Psoas muscle (tissue), 8 donors: ENCODE measurements around the gene PRKCSH. TPM values are rescaled to one million over a fixed set of nuclear protein-coding genes. Genes with fewer than 3 reads are reported as not detected.
A peak's percentile ranks its signal among the peaks of the same experiment; 100 is the strongest.

ENCODE experiments used
- ATAC-seq, 4 donors: fragments of 200-7000 bp; cut with Tn5 transposase; one replicate each; pipeline ENCODE4 v1.9.1; 2020; ENCODE audit warnings: moderate library complexity in 3 of 4, mild to moderate bottlenecking in 2 of 4
- DNase-seq, 2 donors: peaks; one replicate each; pipeline ENCODE4 v3.0.0-alpha.2; 2020
- H3K27ac ChIP-seq: fragments of 200-600 bp; one replicate; pipeline ENCODE4 v1.8.0; 2022
- H3K27me3 ChIP-seq, 3 donors: fragments of 200-600 bp in 1 of 3; one replicate each; pipeline versions ENCODE4 v1.6.1 to v1.8.0; 2013 to 2022; ENCODE audit warnings: low read length in 2 of 3, mild to moderate bottlenecking in 2 of 3, moderate library complexity in 1 of 3; ENCODE audit not compliant: insufficient read depth in 3 of 3
- H3K36me3 ChIP-seq, 2 donors: fragments of 200-600 bp in 1 of 2; one replicate each; pipeline versions ENCODE4 v1.6.1 to v1.8.0; 2013 to 2022; ENCODE audit warnings: low read depth in 1 of 2, mild to moderate bottlenecking in 1 of 2, moderate library complexity in 1 of 2; ENCODE audit not compliant: insufficient read depth in 1 of 2
- H3K4me1 ChIP-seq: fragments of 200-600 bp; one replicate; pipeline ENCODE4 v1.8.0; 2022
- H3K4me3 ChIP-seq: fragments of 200-600 bp; one replicate; pipeline ENCODE4 v1.8.0; 2022; ENCODE audit warnings: mild to moderate bottlenecking
- H3K9me3 ChIP-seq: fragments of 200-600 bp; one replicate; pipeline ENCODE4 v1.8.0; 2022
- CTCF ChIP-seq: fragments of 200-600 bp; IDR thresholded peaks from one replicate; pipeline ENCODE4 v1.8.0; 2022; ENCODE audit warnings: antibody characterized with exemption
- WGBS, 3 donors: extraction: QIAGEN DNeasy Blood & Tissue Kit; methylation state at CpG; one replicate each; pipeline versions ENCODE4 v1.1.6 to v1.1.7; 2013; 5-methylcytosine and 5-hydroxymethylcytosine counted together
- intact Hi-C, 2 donors: fragments of 100-400 bp; cut with DNase I; formaldehyde crosslinking; loops; one replicate each; pipeline versions ENCODE4 v1.11.0 to v1.14.2; 2022
- polyA plus RNA-seq, 3 donors: library from polyadenylated mRNA; stranded (reverse); fragments of 200-250 nt; gene quantifications; one replicate each; pipeline ENCODE4 v1.2.3, GENCODE V29; 2013
- total RNA-seq, 4 donors: library from RNA; stranded (reverse); fragmentation: NEBNext Ultra II Directional in 2 of 4; extraction: Animal tissue kit (Norgen Biotek cat#: 25700) in 2 of 4; gene quantifications; one replicate each; pipeline versions ENCODE4 v1.2.1 to v1.2.4, GENCODE V29; 2021 to 2023
- donor health status: healthy with polysubstance abuse.
- donor health status: DM: no; HTN: no; CAD: no; lungs with moderate emphysema.
- donor health status: Bipolar disorder and iron deficiency.
- donor health status: healthy.
- donor health status: DM: yes; HTN: yes; CAD: no.
- donor health status: DM: no; HTN: no; CAD: no.
- donor health status: DM: no; HTN: no; CAD: no.
- donor health status: DM: yes; HTN: yes; CAD: no.

Gene PRKCSH
- total and polyA plus RNA-seq, 7 donors, result 48.5 to 98.4 (median 60.9) TPM

DNA sequence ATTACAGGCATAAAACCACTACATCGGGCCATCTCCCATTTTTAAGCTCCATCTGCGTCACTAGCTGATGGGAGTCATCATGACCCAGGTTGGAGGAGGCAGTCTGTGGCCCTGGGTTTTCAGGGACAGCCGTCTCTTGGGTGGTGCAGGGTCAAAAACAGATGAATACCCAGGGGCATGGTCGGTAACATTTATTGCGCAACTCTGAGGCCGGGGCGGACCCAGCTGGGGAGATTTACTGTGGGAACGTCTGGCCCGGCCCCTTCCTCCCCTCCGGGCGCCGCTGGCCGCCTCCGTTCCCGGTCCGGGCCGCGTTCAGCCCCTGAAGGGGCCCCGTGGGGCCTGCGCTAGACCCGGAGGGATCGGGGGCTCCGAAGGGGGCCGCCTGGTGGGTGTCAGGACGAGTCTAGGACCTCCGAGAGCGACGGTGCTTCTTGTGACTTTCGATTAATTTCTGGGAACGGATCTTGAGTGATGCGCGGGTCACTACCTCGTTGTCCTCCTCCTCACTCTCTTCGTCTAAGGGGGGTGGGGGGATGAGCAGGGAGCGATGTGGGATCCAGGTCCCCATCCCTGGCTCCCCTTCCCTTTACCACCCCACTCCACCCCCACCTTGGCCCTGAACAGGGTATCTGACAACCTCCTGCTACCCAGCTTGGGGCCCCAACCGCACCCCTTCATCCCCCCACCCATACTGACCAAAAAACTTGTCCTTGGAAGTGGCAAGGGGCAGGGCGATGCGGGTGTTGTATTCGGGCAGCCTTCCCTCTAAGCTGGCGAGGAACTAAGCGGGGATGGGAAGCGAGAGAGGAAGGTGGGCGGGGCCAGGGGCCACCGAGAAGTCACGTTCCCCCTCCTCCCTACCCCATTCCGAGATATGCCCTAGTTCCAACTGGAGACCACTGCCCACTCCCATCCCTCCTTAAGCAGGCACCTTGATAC, 14.7 kb upstream of the PRKCSH start:
- no peak for TF ChIP-seq CTCF
- Histone ChIP-seq H3K9me3 (no peaks in the 10 kb centered on the region), H3K4me3 (peak overlapping the region; percentile 47), H3K36me3 (no peaks in the 10 kb centered on the region), H3K27ac (peak overlapping the region; percentile 53), H3K4me1 (no peaks in the 10 kb centered on the region), H3K27me3 (peaks cover 0 to 78% (median 28%) of the 10 kb centered on the region in 3 donors)
- peak; percentile 28 to 69 (median 37) for ATAC-seq
- peak; percentile 72 to 88 for DNase-seq
- 4 to 5% (median 5%) methylated on average over 36 to 46 of the region's 46 CpGs for WGBS, 3 donors
- intact Hi-C loops, result loop anchor here in 1 of 2 donors (5.0 kb wide), 1 partner anchor 38 kb away; the partner anchor contains the start of gene EPOR

DNA sequence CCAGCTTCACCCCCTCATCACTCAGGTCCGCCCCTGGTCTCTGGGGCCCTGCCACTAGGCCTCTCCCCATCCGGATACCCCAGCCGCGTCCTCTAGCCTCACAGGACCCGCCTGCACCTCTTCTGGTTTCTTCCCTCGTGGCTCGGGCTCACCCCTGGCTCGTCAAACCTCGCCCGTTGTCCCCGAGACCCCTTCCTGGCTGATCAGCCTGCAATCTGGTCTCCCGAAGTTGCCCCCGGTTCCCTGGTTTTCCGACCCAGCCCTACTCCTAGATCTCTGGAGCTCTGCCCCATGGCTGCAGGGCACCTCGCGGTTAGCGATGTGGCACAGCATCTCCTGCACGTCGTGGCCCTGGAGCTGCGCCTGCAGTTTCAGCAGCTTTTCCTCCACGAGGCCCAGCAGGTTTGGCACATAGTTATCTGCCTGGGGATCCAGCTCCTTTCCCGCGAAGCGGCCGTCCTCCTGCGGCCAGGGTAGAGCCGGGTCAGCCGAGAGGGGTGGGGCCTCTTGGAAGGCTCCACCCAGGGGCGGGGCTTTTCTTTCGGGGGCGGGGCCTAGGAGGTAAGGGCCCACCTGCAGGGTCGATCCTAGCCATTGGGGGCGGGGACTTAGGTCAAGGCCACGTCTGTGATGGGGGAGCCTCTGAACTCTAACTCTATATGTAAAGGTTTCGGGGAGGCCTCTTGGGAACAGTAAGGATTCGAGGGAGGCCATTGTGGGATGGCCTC, 13.9 kb upstream of the PRKCSH start:
- no peaks in the 10 kb centered on the region for H3K36me3 ChIP-seq
- 16 to 17% (median 16%) methylated on average over 35 to 36 of the region's 36 CpGs for WGBS, 3 donors
- no peak for TF ChIP-seq CTCF
- intact Hi-C loops, result loop anchor here in 1 of 2 donors (5.0 kb wide), 1 partner anchor 39 kb away; the partner anchor contains the start of gene EPOR
- no peaks in the 10 kb centered on the region for H3K4me1 ChIP-seq
- H3K9me3 ChIP-seq, result no peaks in the 10 kb centered on the region
- H3K4me3 ChIP-seq, result peak overlapping the region; percentile 47
- H3K27me3 ChIP-seq, result peaks cover 0 to 72% (median 28%) of the 10 kb centered on the region in 3 donors
- DNase-seq (peak; percentile 42 to 70), ATAC-seq (peak; percentile 29 to 58 (median 42))
- peak overlapping the region; percentile 16 for H3K27ac ChIP-seq

DNA sequence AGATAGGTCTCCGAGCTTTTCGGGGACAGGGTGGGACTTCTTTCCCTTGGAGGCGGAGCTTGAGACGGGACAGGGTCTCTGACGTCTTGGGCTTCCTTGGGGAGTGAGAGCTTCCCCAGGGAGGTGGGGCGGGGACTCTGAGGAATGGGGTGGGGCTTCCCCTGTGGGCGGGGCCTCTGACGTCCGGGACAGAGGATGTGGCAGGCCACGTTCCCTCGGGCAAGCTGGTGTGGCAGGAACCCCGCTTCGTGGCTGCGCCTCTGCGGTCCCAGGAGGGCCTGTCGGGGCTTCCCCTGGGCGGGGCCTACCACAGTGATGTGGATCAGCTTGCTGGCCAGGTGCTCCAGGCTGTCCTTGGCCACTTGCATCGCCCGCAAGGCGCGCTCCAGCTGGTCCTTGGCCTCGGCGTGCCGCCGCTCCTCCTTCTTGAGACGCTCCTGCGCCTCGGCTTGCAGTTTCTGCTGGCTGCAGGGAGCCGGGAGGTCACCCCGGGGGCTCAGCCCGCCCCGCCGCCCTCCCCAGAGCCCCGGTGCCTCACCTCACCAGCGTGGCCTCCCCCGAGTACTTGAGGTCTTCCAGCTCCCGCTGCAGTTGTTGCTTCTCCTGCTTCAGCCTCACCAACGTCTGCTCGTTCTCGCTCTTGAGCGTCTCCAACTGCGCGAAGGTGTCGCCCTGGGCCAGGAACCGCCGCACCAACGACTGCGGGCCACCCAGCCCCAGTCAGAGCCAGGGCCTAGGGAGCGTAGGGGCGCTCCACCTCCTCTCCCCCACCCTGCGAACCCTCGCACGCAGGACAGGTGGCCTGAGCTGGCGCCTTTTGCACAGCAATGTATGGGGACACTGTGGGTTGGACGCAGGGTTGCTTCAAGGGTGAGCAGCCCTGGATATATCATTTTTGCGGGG, 13.0 kb upstream of the PRKCSH start:
- Histone ChIP-seq H3K4me3 (peak overlapping the region; percentile 45), H3K4me1 (no peaks in the 10 kb centered on the region), H3K9me3 (no peaks in the 10 kb centered on the region), H3K27me3 (peaks cover 0 to 64% (median 28%) of the 10 kb centered on the region in 3 donors), H3K36me3 (no peaks in the 10 kb centered on the region), H3K27ac (no peak overlapping the region)
- DNase-seq, result peak; percentile 70 to 86
- ATAC-seq, result peak; percentile 57 to 70 (median 64)
- WGBS, 3 donors, result 5 to 11% (median 6%) methylated on average over 44 to 56 of the region's 56 CpGs
- intact Hi-C loops, result loop anchor here in 1 of 2 donors (5.0 kb wide), 1 partner anchor 40 kb away; the partner anchor contains the start of gene EPOR
- TF ChIP-seq CTCF, result no peak

DNA sequence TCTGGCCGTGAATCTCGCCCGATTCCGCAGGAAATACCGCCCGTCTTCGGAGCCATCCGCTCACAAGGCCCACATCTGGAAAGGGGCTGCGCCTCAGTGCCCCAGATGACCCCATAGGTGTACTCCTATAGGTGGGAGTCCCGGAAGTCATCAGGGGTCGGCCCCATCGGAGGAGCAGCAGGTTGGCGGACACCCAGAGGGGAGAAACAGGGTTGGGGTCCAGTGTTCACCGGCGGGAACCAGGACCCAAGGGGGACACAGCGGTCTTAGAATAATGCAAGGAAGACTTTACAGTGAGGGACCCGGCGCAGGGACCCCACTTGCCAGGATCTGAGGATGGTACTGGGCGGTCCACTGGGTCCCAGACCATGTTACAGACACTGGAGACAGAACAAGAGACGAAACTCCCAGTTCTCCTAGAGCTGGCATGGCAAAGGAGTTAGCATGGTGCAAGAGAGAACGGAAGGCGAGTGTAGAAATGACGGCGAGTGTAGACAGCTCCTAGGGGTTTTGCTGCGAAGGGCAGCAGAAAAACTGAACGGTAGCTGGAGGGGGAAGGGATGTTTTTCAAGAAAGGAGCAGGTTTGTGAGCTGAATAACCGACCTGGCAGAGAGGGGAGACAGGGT, 12.2 kb upstream of the PRKCSH start:
- H3K4me3 ChIP-seq, result no peak overlapping the region
- peaks cover 0 to 58% (median 26%) of the 10 kb centered on the region in 3 donors for H3K27me3 ChIP-seq
- DNase-seq, result no peak
- H3K36me3 ChIP-seq, result no peaks in the 10 kb centered on the region
- no peaks in the 10 kb centered on the region for H3K4me1 ChIP-seq
- no peak for TF ChIP-seq CTCF
- ATAC-seq, result no peak
- intact Hi-C loops, result loop anchor here in 1 of 2 donors (5.0 kb wide), 1 partner anchor 41 kb away; the partner anchor contains the start of gene EPOR
- 40 to 45% (median 40%) methylated on average over 26 to 27 of the region's 27 CpGs for WGBS, 3 donors
- H3K27ac ChIP-seq, result no peak overlapping the region
- no peaks in the 10 kb centered on the region for H3K9me3 ChIP-seq
